B cell (primary cell): Measurements from ENCODE around the gene ZBTB44. TPM values are rescaled to one million over a fixed set of nuclear protein-coding genes. Genes with fewer than 3 reads are reported as not detected.

ENCODE experiments used
- ATAC-seq: fragments of 200-7000 bp; cut with Tn5 transposase; one replicate; pipeline ENCODE4 v1.10.0; 2021; ENCODE audit warnings: low read depth, mild to moderate bottlenecking, moderate number of reproducible peaks, moderate library complexity
- CTCF ChIA-PET: fragments of 350-600 bp; sonication (Branson Sonifier 250); formaldehyde crosslinking; loops from one replicate; lab custom pipeline; 2021; ENCODE audit warnings: antibody characterized with exemption, inconsistent platforms; lab: Charles Lee
- POLR2A ChIA-PET: fragments of 350-600 bp; sonication (Branson Sonifier 250); formaldehyde crosslinking; loops from one replicate; lab custom pipeline; 2021; ENCODE audit warnings: antibody characterized with exemption; lab: Charles Lee
- DNase-seq: peaks from one replicate; pipeline ENCODE4 v3.0.0; 2013
- H2AFZ ChIP-seq: 2 replicates; pipeline ENCODE4 v1.6.1; 2012; ENCODE audit warnings: mild to moderate bottlenecking, low read depth, low read length; ENCODE audit not compliant: insufficient read depth, poor library complexity, severe bottlenecking
- H3K27ac ChIP-seq, 2 donors: 1 replicate in 1 of 2; 2 replicates in 1 of 2; pipeline ENCODE4 v1.5.1; 2012 to 2013; ENCODE audit warnings: low read length in 2 of 2, mild to moderate bottlenecking in 2 of 2, moderate library complexity in 1 of 2
- H3K27me3 ChIP-seq, 4 experiments: fragments of 200-600 bp in 1 of 4; sonication (generic) in 1 of 4; replicated peaks in 1 of 4; 1 replicate in 2 of 4; 2 replicates in 2 of 4; pipeline versions ENCODE4 v1.6.1 to v1.7.0; 2013 to 2016; ENCODE audit warnings: low read length in 3 of 4, mild to moderate bottlenecking in 2 of 4, mixed read lengths in 1 of 4, moderate library complexity in 1 of 4; ENCODE audit not compliant: insufficient read depth in 4 of 4, control insufficient read depth in 3 of 4; ENCODE audit errors: control extremely low read depth in 1 of 4
- H3K36me3 ChIP-seq, 2 experiments: replicated peaks in 1 of 2; 1 replicate in 1 of 2; 2 replicates in 1 of 2; pipeline versions ENCODE4 v1.6.1 to v1.7.1; 2013; ENCODE audit warnings: low read length in 1 of 2; ENCODE audit not compliant: insufficient read depth in 2 of 2, control insufficient read depth in 1 of 2; ENCODE audit errors: control extremely low read depth in 1 of 2, extremely low read depth in 1 of 2
- H3K4me1 ChIP-seq, 2 donors: fragments of 200-600 bp in 1 of 2; sonication (generic) in 1 of 2; 1 replicate in 1 of 2; 2 replicates in 1 of 2; pipeline versions ENCODE4 v1.5.1 to v1.6.1; 2013 to 2017; ENCODE audit warnings: low read length in 2 of 2; ENCODE audit not compliant: control insufficient read depth in 2 of 2, insufficient read depth in 2 of 2
- H3K4me2 ChIP-seq: replicated peaks from 2 replicates; pipeline ENCODE3; 2012; ENCODE audit warnings: mild to moderate bottlenecking, low read depth, low read length; ENCODE audit not compliant: poor library complexity, severe bottlenecking
- H3K4me3 ChIP-seq, 5 experiments: fragments of 200-600 bp in 1 of 5; sonication (generic) in 1 of 5; 1 replicate in 3 of 5; 2 replicates in 2 of 5; pipeline versions ENCODE4 v1.5.1 to v1.7.0; 2011 to 2016; ENCODE audit warnings: low read length in 4 of 5, mild to moderate bottlenecking in 4 of 5, low read depth in 2 of 5, control low read depth in 1 of 5, moderate library complexity in 1 of 5; ENCODE audit not compliant: insufficient read depth in 1 of 5; ENCODE audit errors: control extremely low read depth in 1 of 5, extremely low read depth in 1 of 5
- H3K79me2 ChIP-seq: fragments of 200-600 bp; sonication (generic); one replicate; pipeline ENCODE4 v1.6.0; 2016; ENCODE audit warnings: low read length; ENCODE audit not compliant: control insufficient read depth, insufficient read depth
- H3K9ac ChIP-seq: fragments of 200-600 bp; sonication (generic); 2 replicates; pipeline ENCODE4 v1.6.1; 2017; ENCODE audit warnings: mild to moderate bottlenecking, low read length, moderate library complexity
- H3K9me3 ChIP-seq, 3 donors: one replicate each; pipeline versions ENCODE4 v1.6.1 to v1.7.1; 2013; ENCODE audit warnings: low read length in 2 of 3; ENCODE audit not compliant: control insufficient read depth in 2 of 3, insufficient read depth in 1 of 3; ENCODE audit errors: control extremely low read depth in 1 of 3
- H4K20me1 ChIP-seq: 2 replicates; pipeline ENCODE4 v1.6.0; 2012; ENCODE audit warnings: mild to moderate bottlenecking, low read length; ENCODE audit not compliant: insufficient read depth, control insufficient read depth, poor library complexity, severe bottlenecking
- H3K27ac Mint-ChIP-seq: one replicate; pipeline ENCODE4 v1.8.0; 2021; ENCODE audit warnings: mixed read lengths
- H3K27me3 Mint-ChIP-seq: one replicate; pipeline ENCODE4 v1.8.0; 2021; ENCODE audit warnings: mixed read lengths
- H3K4me1 Mint-ChIP-seq: one replicate; pipeline ENCODE4 v1.8.0; 2021; ENCODE audit warnings: mixed read lengths
- H3K4me3 Mint-ChIP-seq: one replicate; pipeline ENCODE4 v1.8.0; 2021; ENCODE audit warnings: mixed read lengths
- H3K9me3 Mint-ChIP-seq: one replicate; pipeline ENCODE4 v1.8.0; 2022; ENCODE audit warnings: mixed read lengths; ENCODE audit not compliant: insufficient read depth
- EZH2 ChIP-seq: IDR thresholded peaks from 2 replicates; pipeline ENCODE4 v1.6.1; 2012; ENCODE audit warnings: borderline replicate concordance, low read depth, mild to moderate bottlenecking, moderate library complexity, low read length; ENCODE audit not compliant: insufficient read depth, poor library complexity, severe bottlenecking
- WGBS: methylation state at CpG from one replicate; pipeline ENCODE4 v1.1.5; 2013; ENCODE audit warnings: missing lambda C conversion rate; ENCODE audit not compliant: insufficient coverage; 5-methylcytosine and 5-hydroxymethylcytosine counted together
- intact Hi-C: fragments of 100-400 bp; cut with micrococcal nuclease; formaldehyde crosslinking; loops from one replicate; pipeline ENCODE4 v1.10.0; 2022
- polyA plus RNA-seq: library from polyadenylated mRNA; depleted of rRNA; stranded (reverse); fragments of >200 nt; gene quantifications from 2 replicates; pipeline ENCODE4 v1.2.3, GENCODE V29; 2012
- total RNA-seq, 2 donors: library from RNA; stranded (reverse); fragments of 120-200 nt in 1 of 2; gene quantifications; 1 replicate in 1 of 2; 2 replicates in 1 of 2; pipeline versions ENCODE4 v1.2.3 to v1.2.4, GENCODE V29; 2013 to 2022
- TF ChIP-seq, protein P1 (sequence below): fragments of 200-600 bp; IDR thresholded peaks from one replicate; pipeline ENCODE4 v1.8.0; 2022; ENCODE audit warnings: antibody characterized with exemption, mild to moderate bottlenecking

The ZBTB44 gene
- total and polyA plus RNA-seq, 2 donors (not counting 1 experiment from before 2014, with no cell fraction given): 23.3 to 89.4 TPM

DNA sequence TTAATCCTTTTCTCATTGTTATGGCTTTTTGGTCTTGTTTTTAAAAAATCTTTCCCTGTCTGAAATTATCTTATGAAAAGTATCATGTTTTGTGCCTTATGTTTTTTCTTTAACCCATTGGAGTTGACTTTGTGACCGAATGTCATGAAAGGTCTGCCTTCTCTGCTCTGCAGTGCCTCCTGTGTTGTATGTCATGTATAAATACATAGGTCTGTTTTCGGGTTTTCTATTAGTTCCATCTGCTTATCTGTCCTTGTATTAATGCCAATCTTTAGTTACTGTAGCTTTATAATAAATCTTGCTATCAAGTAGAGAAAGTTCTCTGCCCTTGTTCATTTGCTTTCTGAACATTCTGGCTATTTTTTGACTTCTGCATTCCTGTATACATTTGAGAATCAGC, 73.0 kb downstream of the ZBTB44 start:
- CTCF ChIA-PET: interaction anchor here (0.8 kb wide), 1 partner anchor 29 kb away, joined by 3 read pairs; no protein-coding TSS in a partner anchor
- Mint-ChIP-seq H3K9me3 (no peaks in the 10 kb centered on the region), H3K4me3 (no peak overlapping the region), H3K27me3 (no peaks in the 10 kb centered on the region), H3K4me1 (peaks cover 23% of the 10 kb centered on the region), H3K27ac (no peak overlapping the region)
- H3K9ac ChIP-seq: no peak overlapping the region
- H3K27ac ChIP-seq: no peak overlapping the region
- no peak for ATAC-seq
- intact Hi-C loops: no loop called here
- TF ChIP-seq, protein P1, sequence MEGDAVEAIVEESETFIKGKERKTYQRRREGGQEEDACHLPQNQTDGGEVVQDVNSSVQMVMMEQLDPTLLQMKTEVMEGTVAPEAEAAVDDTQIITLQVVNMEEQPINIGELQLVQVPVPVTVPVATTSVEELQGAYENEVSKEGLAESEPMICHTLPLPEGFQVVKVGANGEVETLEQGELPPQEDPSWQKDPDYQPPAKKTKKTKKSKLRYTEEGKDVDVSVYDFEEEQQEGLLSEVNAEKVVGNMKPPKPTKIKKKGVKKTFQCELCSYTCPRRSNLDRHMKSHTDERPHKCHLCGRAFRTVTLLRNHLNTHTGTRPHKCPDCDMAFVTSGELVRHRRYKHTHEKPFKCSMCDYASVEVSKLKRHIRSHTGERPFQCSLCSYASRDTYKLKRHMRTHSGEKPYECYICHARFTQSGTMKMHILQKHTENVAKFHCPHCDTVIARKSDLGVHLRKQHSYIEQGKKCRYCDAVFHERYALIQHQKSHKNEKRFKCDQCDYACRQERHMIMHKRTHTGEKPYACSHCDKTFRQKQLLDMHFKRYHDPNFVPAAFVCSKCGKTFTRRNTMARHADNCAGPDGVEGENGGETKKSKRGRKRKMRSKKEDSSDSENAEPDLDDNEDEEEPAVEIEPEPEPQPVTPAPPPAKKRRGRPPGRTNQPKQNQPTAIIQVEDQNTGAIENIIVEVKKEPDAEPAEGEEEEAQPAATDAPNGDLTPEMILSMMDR: no peak
- no peak for TF ChIP-seq EZH2
- no peak overlapping the region for H3K4me3 ChIP-seq
- H3K36me3 ChIP-seq: peaks cover 7 to 24% of the 10 kb centered on the region in 2 experiments
- POLR2A ChIA-PET: no interaction called here
- no CpG with 5 or more reads among the region's 2 CpGs for WGBS
- no peak for DNase-seq
- H2AFZ ChIP-seq: no peak overlapping the region
- no peaks in the 10 kb centered on the region for H4K20me1 ChIP-seq
- no peaks in the 10 kb centered on the region for H3K9me3 ChIP-seq
- H3K4me1 ChIP-seq: peaks cover 10 to 11% of the 10 kb centered on the region in 2 donors
- no peak overlapping the region for H3K4me2 ChIP-seq
- no peaks in the 10 kb centered on the region for H3K27me3 ChIP-seq
- H3K79me2 ChIP-seq: peaks cover 12% of the 10 kb centered on the region

DNA sequence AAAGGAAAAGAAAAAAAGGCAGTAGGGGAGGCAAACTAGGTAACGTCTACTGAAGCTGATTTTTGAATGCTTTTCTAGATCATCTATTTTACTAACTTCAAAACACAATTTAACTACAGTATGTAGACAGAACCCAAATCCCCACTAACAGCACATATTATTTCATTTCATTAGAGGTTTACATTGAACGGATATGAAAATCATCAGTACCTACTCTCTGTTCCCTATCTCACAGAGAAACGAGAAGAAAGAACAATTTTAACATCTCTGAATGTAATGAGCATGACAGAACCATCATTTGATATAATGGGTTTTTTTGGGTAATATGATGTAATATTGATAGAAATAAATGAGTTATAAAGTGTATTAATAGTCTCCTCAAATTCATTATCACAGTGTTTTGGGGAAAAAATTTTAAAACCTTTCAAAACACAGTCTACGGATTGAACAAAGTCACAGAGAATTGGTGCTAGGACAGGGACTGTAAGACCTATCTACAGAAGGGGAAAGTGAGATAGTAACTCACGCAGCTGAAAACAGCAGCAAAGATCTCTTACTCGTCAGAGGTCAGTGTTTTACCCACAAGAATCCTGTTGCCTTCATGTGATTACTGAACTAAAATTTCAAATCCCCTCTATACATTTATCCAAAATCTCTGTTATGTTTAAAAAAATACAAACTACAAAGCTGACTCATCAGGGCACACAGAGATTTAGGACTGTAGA, 77.3 kb downstream of the ZBTB44 start:
- Histone ChIP-seq H3K79me2 (no peaks in the 10 kb centered on the region), H3K36me3 (peaks cover 10 to 36% of the 10 kb centered on the region in 2 experiments), H2AFZ (no peak overlapping the region), H3K27ac (no peak overlapping the region), H3K4me1 (no peaks in the 10 kb centered on the region), H3K4me2 (no peak overlapping the region), H3K27me3 (no peaks in the 10 kb centered on the region), H3K9ac (no peak overlapping the region), H3K4me3 (no peak overlapping the region), H3K9me3 (no peaks in the 10 kb centered on the region), H4K20me1 (no peaks in the 10 kb centered on the region)
- ATAC-seq: no peak
- Mint-ChIP-seq H3K9me3 (no peaks in the 10 kb centered on the region), H3K27me3 (no peaks in the 10 kb centered on the region), H3K4me1 (peaks cover 13% of the 10 kb centered on the region), H3K27ac (no peak overlapping the region), H3K4me3 (no peak overlapping the region)
- intact Hi-C loops: no loop called here
- TF ChIP-seq, protein P1: no peak
- TF ChIP-seq EZH2: no peak
- ChIA-PET POLR2A (no interaction called here), CTCF (interaction anchor here (0.5 kb wide), 1 partner anchor 105 kb away, joined by 3 read pairs; no protein-coding TSS in a partner anchor)
- no CpG with 5 or more reads among the region's 6 CpGs for WGBS
- DNase-seq: no peak
